Measurements from ENCODE around the gene SCP2.

DNA sequence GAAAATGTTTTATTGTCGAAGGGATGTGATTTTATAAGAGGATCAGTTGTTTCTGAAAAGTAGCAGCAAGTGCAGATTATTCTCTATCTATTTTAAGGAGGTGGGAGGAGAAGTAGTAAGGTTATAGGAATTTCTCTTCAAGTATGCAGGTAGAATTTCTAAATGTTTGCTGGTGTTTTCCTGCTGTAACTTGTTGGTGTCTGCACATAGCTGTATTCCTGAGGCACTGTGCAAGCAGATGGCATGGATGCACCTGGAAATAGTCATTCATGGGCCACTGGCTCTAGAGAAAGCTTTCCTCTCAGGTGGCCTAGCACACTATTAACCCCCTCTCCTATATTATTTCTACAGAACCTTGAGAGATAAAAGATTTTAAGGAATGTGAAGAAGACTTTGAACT is 104.7 kb downstream of the SCP2 start:
- TF ChIP-seq, protein P1, sequence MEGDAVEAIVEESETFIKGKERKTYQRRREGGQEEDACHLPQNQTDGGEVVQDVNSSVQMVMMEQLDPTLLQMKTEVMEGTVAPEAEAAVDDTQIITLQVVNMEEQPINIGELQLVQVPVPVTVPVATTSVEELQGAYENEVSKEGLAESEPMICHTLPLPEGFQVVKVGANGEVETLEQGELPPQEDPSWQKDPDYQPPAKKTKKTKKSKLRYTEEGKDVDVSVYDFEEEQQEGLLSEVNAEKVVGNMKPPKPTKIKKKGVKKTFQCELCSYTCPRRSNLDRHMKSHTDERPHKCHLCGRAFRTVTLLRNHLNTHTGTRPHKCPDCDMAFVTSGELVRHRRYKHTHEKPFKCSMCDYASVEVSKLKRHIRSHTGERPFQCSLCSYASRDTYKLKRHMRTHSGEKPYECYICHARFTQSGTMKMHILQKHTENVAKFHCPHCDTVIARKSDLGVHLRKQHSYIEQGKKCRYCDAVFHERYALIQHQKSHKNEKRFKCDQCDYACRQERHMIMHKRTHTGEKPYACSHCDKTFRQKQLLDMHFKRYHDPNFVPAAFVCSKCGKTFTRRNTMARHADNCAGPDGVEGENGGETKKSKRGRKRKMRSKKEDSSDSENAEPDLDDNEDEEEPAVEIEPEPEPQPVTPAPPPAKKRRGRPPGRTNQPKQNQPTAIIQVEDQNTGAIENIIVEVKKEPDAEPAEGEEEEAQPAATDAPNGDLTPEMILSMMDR (IDR thresholded peaks at IDR 0.05), result no peak
- TF ChIP-seq POLR2AphosphoS5 (IDR thresholded peaks at IDR 0.05; ENCODE audit: insufficient read depth in 1 of 2, low read depth in 1 of 2), result no peak
- TF ChIP-seq POLR2A (IDR thresholded peaks at IDR 0.05), result no peak
